HepG2 (cell line): ENCODE measurements around the gene PLXDC2.

Source experiments
- BHLHE40 ChIP-seq: IDR thresholded peaks from 2 replicates; pipeline ENCODE4 v1.6.1; 2011; ENCODE audit warnings: low read length, improper control_type of control experiment
- TF ChIP-seq, protein P1 (sequence below): sonication (generic); formaldehyde crosslinking; IDR thresholded peaks from 2 replicates; pipeline ENCODE4 v1.5.0; 2020; ENCODE audit warnings: mild to moderate bottlenecking, missing genetic modification reagents, moderate library complexity

DNA sequence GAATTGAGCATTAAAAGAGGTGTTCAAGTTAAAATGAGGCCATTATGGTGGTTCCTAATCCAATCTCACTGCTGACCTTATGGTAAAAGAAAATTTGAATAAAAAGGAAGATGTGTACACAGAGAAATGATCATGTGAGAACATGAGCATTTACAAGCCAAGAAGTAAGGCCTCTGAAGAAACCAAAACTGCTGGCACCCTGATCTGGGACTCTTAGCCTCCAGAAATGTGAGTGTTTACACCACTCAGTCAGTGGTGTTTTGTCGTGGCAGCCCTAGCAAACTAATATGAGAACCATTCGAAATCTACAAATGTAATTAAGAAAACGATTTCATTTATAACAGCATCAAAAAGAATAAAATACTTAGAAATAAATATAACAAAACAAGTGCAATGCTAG lies 6.8 kb upstream of the PLXDC2 start:
- TF ChIP-seq BHLHE40, result no peak
- TF ChIP-seq, protein P1, sequence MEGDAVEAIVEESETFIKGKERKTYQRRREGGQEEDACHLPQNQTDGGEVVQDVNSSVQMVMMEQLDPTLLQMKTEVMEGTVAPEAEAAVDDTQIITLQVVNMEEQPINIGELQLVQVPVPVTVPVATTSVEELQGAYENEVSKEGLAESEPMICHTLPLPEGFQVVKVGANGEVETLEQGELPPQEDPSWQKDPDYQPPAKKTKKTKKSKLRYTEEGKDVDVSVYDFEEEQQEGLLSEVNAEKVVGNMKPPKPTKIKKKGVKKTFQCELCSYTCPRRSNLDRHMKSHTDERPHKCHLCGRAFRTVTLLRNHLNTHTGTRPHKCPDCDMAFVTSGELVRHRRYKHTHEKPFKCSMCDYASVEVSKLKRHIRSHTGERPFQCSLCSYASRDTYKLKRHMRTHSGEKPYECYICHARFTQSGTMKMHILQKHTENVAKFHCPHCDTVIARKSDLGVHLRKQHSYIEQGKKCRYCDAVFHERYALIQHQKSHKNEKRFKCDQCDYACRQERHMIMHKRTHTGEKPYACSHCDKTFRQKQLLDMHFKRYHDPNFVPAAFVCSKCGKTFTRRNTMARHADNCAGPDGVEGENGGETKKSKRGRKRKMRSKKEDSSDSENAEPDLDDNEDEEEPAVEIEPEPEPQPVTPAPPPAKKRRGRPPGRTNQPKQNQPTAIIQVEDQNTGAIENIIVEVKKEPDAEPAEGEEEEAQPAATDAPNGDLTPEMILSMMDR (CRISPR knock-in tag), result no peak
